ENCODE measurements around the gene KLK4. TPM values are rescaled to one million over a fixed set of nuclear protein-coding genes. Genes with fewer than 3 reads are reported as not detected.
A peak's percentile ranks its signal among the peaks of the same experiment; 100 is the strongest.

KLK4 gene
- total RNA-seq, 6 experiments from 2014 or later, result not detected

GRCh38 chr19:50870417-50871089, 40.6 kb downstream of the KLK4 start:
- Mint-ChIP-seq H3K36me3 (ENCODE audit: low read depth) (no peaks in the 10 kb centered on the region), H3K4me1 (ENCODE audit: low read depth) (no peaks in the 10 kb centered on the region), H3K4me3 (peak overlapping the region; percentile 42; the same call in 1 of the 2 replicates), H3K27ac (no peak overlapping the region; the same call in 1 of the 2 replicates), H3K27me3 (ENCODE audit: insufficient read depth) (peaks cover 3% of the 10 kb centered on the region), H3K9me3 (no peaks in the 10 kb centered on the region; the same call in 1 of the 2 replicates)
- TF ChIP-seq CTCF (IDR thresholded peaks at IDR 0.05), result peak; percentile 61
- no peak for DNase-seq

GRCh38 chr19:50869479-50869878, 41.7 kb downstream of the KLK4 start:
- peaks cover 3% of the 10 kb centered on the region for H3K27me3 Mint-ChIP-seq (ENCODE audit: insufficient read depth)
- no peaks in the 10 kb centered on the region; the same call in 1 of the 2 replicates for H3K9me3 Mint-ChIP-seq
- no peak overlapping the region for H3K27ac Mint-ChIP-seq
- H3K36me3 Mint-ChIP-seq (ENCODE audit: low read depth), result no peaks in the 10 kb centered on the region
- no peak for DNase-seq
- no peak for TF ChIP-seq CTCF (IDR thresholded peaks at IDR 0.05)
- H3K4me1 Mint-ChIP-seq (ENCODE audit: low read depth), result no peaks in the 10 kb centered on the region
- no peak overlapping the region for H3K4me3 Mint-ChIP-seq

- H3K9me3 Mint-ChIP-seq, result peaks cover 8% of the 10 kb centered on the region; the same call in 1 of the 2 replicates
- H3K4me1 Mint-ChIP-seq (ENCODE audit: low read depth), result no peaks in the 10 kb centered on the region
- TF ChIP-seq CTCF (IDR thresholded peaks at IDR 0.05), result no peak
- no peak for DNase-seq
- H3K27me3 Mint-ChIP-seq (ENCODE audit: insufficient read depth), result peaks cover 8% of the 10 kb centered on the region
- H3K27ac Mint-ChIP-seq, result no peak overlapping the region
- no peaks in the 10 kb centered on the region; the same call in 1 of the 2 replicates for H3K36me3 Mint-ChIP-seq (ENCODE audit: low read depth)
- no peak overlapping the region for H3K4me3 Mint-ChIP-seq
These were observed 49.5 kb downstream of the KLK4 start for GRCh38 chr19:50861496-50862286.

GRCh38 chr19:50861010-50861409, 50.2 kb downstream of the KLK4 start:
- Mint-ChIP-seq H3K4me3 (no peak overlapping the region), H3K36me3 (ENCODE audit: low read depth) (no peaks in the 10 kb centered on the region; the same call in 1 of the 2 replicates), H3K27me3 (ENCODE audit: insufficient read depth) (peaks cover 8% of the 10 kb centered on the region), H3K4me1 (ENCODE audit: low read depth) (no peaks in the 10 kb centered on the region), H3K9me3 (peaks cover 8% of the 10 kb centered on the region; the same call in 1 of the 2 replicates), H3K27ac (no peak overlapping the region)
- TF ChIP-seq CTCF (IDR thresholded peaks at IDR 0.05), result no peak
- no peak for DNase-seq

- Mint-ChIP-seq H3K4me3 (no peak overlapping the region), H3K4me1 (ENCODE audit: low read depth) (no peaks in the 10 kb centered on the region), H3K27me3 (ENCODE audit: insufficient read depth) (peaks cover 8% of the 10 kb centered on the region), H3K36me3 (ENCODE audit: low read depth) (no peaks in the 10 kb centered on the region; the same call in 1 of the 2 replicates), H3K9me3 (peaks cover 8% of the 10 kb centered on the region; the same call in 1 of the 2 replicates), H3K27ac (no peak overlapping the region)
- no peak for DNase-seq
- no peak for TF ChIP-seq CTCF (IDR thresholded peaks at IDR 0.05)
These were observed 51.3 kb downstream of the KLK4 start for GRCh38 chr19:50859849-50860248.
